Panc1 (cell line): ENCODE data around the gene RABL6. TPM values are rescaled to one million over a fixed set of nuclear protein-coding genes. Genes with fewer than 3 reads are reported as not detected.

Source experiments
- ATAC-seq: fragments of 200-7000 bp; cut with Tn5 transposase; 2 replicates; pipeline ENCODE4 v1.9.1; 2020; ENCODE audit warnings: mild to moderate bottlenecking, moderate library complexity
- BruUV-seq: library from RNA; stranded (reverse); fragments of 400-500 nt; replicated peaks from 2 replicates; lab custom pipeline; 2021; lab: Mats Ljungman, UMichigan
- CTCF ChIA-PET: fragments of 300-600 bp; sonication (Branson Sonifier 250); formaldehyde crosslinking; loops from one replicate; lab custom pipeline; 2022; ENCODE audit warnings: antibody characterized with exemption; lab: Charles Lee
- POLR2A ChIA-PET: fragments of 300-600 bp; sonication (Branson Sonifier 250); formaldehyde crosslinking; loops from one replicate; lab custom pipeline; 2022; ENCODE audit warnings: antibody characterized with exemption; lab: Charles Lee
- DNase-seq: peaks from one replicate; pipeline ENCODE4 v3.0.0-alpha.2; 2010; ENCODE audit warnings: low read depth, low spot score
- H3K27ac ChIP-seq: 2 replicates; pipeline ENCODE4 v1.5.1; 2011; ENCODE audit warnings: mild to moderate bottlenecking, low read length, inconsistent platforms
- H3K27me3 ChIP-seq: fragments of 200-500 bp; sonication (Bioruptor generic); 2 replicates; pipeline ENCODE4 v1.6.0; 2014; ENCODE audit warnings: low read length, inconsistent platforms; ENCODE audit not compliant: control insufficient read depth, insufficient read depth
- H3K36me3 ChIP-seq: fragments of 200-500 bp; sonication (Bioruptor generic); 2 replicates; pipeline ENCODE4 v1.5.1; 2014; ENCODE audit warnings: inconsistent platforms, mild to moderate bottlenecking, low read length, moderate library complexity; ENCODE audit not compliant: control insufficient read depth, insufficient read depth
- H3K4me1 ChIP-seq: 2 replicates; pipeline ENCODE4 v1.5.1; 2011; ENCODE audit warnings: inconsistent platforms, mild to moderate bottlenecking, low read length, moderate library complexity; ENCODE audit not compliant: control insufficient read depth, insufficient read depth
- H3K4me3 ChIP-seq, 2 experiments: 2 replicates each; pipeline ENCODE4 v1.5.1; 2011 to 2012; ENCODE audit warnings: low read depth in 2 of 2, low read length in 2 of 2, mild to moderate bottlenecking in 2 of 2, inconsistent platforms in 1 of 2, moderate library complexity in 1 of 2
- H3K9me3 ChIP-seq: fragments of 200-500 bp; sonication (Bioruptor generic); 2 replicates; pipeline ENCODE4 v1.5.1; 2014; ENCODE audit warnings: low read depth, mild to moderate bottlenecking, inconsistent platforms, low read length, moderate library complexity; ENCODE audit not compliant: control insufficient read depth, insufficient read depth
- CTCF ChIP-seq: fragments of 450-650 bp; IDR thresholded peaks from 2 replicates; pipeline ENCODE4 v1.5.1; 2017; ENCODE audit warnings: mild to moderate bottlenecking
- POLR2AphosphoS5 ChIP-seq: IDR thresholded peaks from 2 replicates; pipeline ENCODE4 v1.6.1; 2012; ENCODE audit warnings: mild to moderate bottlenecking, low read depth, low read length, moderate library complexity
- REST ChIP-seq, 2 experiments: IDR thresholded peaks; 2 replicates each; pipeline ENCODE4 v1.6.1; 2011 to 2012; ENCODE audit warnings: low read depth in 2 of 2, control low read depth in 1 of 2, low read length in 1 of 2, mild to moderate bottlenecking in 1 of 2, moderate library complexity in 1 of 2; ENCODE audit not compliant: insufficient read depth in 1 of 2
- SIN3A ChIP-seq: IDR thresholded peaks from 2 replicates; pipeline ENCODE4 v1.6.1; 2012; ENCODE audit warnings: low read depth, mild to moderate bottlenecking, low read length, moderate library complexity, borderline replicate concordance; ENCODE audit not compliant: insufficient read depth
- TCF7L2 ChIP-seq: IDR thresholded peaks from 2 replicates; pipeline ENCODE4 v1.6.1; 2011; ENCODE audit warnings: mild to moderate bottlenecking, low read depth, low read length, inconsistent platforms
- in situ Hi-C: cut with HindIII; loops from 2 replicates; pipeline ENCODE4 v1.10.0; 2016; ENCODE audit warnings: low sequenced_read_pairs, low pct_unique_long_range_greater_than_20kb
- intact Hi-C: fragments of 100-400 bp; cut with micrococcal nuclease; formaldehyde crosslinking; loops from one replicate; pipeline ENCODE4 v1.10.0; 2022; ENCODE audit not compliant: unreplicated experiment
- total RNA-seq: library from RNA; stranded (reverse); gene quantifications from one replicate; pipeline ENCODE4 v1.2.1, GENCODE V29; 2021; ENCODE audit not compliant: unreplicated experiment

Gene RABL6
- total RNA-seq, 1 experiment from 2014 or later: 106 TPM

- no peaks in the 10 kb centered on the region for H3K27me3 ChIP-seq
- ATAC-seq: no peak
Measured at GRCh38 chr9:136763649-136764035, 44.1 kb upstream of the RABL6 start.

DNA sequence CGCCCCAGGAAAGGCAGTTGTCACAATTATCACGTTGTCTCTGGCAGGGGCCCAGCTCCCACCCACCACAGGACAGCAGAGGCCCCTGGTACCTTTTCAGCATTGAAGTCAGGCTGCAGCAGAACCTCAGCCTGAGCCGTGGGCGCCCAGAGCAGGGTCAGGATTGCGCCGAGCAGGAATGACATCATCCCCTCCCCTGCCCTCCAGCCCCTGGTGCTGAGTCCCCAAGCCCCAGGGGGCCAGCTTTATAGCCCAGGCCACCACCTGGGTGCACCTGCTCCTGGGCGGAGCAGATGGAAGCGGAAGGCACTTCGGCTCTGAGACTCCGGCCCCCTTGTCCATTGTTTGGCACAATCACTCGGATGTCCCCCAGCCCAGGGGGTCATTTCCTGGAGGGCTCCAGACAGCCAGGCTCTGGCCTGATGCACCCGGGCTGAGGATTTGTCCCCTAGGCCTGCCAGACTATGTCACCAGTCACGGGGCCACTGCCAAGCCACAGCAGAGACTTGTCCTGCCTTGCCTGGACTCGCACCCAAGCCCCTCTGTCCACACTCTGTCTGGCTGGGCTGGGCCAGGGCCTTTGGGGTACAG is 43.4 kb upstream of the RABL6 start, which contains the start of gene LCN15:
TSS of gene LCN15 (minus strand) at position 218 of the 591 bp plus-strand sequence. CDS start at position 188, 30 bp downstream.
- intact Hi-C loops: no loop called here
- ChIA-PET POLR2A (no interaction called here), CTCF (no interaction called here)
- DNase-seq (no peak), ATAC-seq (no peak)
- no TSS peak for BruUV-seq
- in situ Hi-C loops: no loop called here
- Histone ChIP-seq H3K4me1 (peaks cover 3% of the 10 kb centered on the region; the same call in 1 of the 2 replicates), H3K27ac (no peak within 1 kb of the TSS), H3K4me3 (no peak within 1 kb of the TSS), H3K36me3 (no peaks in the 10 kb centered on the region), H3K27me3 (no peaks in the 10 kb centered on the region), H3K9me3 (no peaks in the 10 kb centered on the region)
- TF ChIP-seq SIN3A: no peak
- TF ChIP-seq REST (IDR thresholded peaks at IDR 0.05; ENCODE audit: insufficient read depth in 1 of 2, low read depth in 2 of 2, low read length in 1 of 2): no peak
- no peak for TF ChIP-seq CTCF
- TF ChIP-seq POLR2AphosphoS5: no peak
- TF ChIP-seq TCF7L2: no peak

More at GRCh38 chr9:136763649-136764035, 44.1 kb upstream of the RABL6 start:
- in situ Hi-C loops (no loop called here), intact Hi-C loops (no loop called here)
- Histone ChIP-seq H3K9me3 (no peaks in the 10 kb centered on the region), H3K36me3 (no peaks in the 10 kb centered on the region), H3K27ac (no peak overlapping the region), H3K4me3 (no peak overlapping the region), H3K4me1 (peaks cover 3% of the 10 kb centered on the region; the same call in 1 of the 2 replicates)
- ChIA-PET CTCF (interaction anchor here (0.5 kb wide), 1 partner anchor 27 kb away, joined by 6 read pairs; no protein-coding TSS in a partner anchor), POLR2A (no interaction called here)
- TF ChIP-seq SIN3A (no peak), POLR2AphosphoS5 (no peak), TCF7L2 (no peak), REST (IDR thresholded peaks at IDR 0.05; ENCODE audit: insufficient read depth in 1 of 2, low read depth in 2 of 2, low read length in 1 of 2) (no peak), CTCF (no peak)
- DNase-seq: no peak
- BruUV-seq: no TSS peak
